Measurements from ENCODE around the gene MIEN1.
"Not testable (repeated sequence)": the region's sequence is repeated elsewhere in the genome, so short reads cannot be mapped to it uniquely, and the experiment has no call there.

Gene MIEN1

DNA sequence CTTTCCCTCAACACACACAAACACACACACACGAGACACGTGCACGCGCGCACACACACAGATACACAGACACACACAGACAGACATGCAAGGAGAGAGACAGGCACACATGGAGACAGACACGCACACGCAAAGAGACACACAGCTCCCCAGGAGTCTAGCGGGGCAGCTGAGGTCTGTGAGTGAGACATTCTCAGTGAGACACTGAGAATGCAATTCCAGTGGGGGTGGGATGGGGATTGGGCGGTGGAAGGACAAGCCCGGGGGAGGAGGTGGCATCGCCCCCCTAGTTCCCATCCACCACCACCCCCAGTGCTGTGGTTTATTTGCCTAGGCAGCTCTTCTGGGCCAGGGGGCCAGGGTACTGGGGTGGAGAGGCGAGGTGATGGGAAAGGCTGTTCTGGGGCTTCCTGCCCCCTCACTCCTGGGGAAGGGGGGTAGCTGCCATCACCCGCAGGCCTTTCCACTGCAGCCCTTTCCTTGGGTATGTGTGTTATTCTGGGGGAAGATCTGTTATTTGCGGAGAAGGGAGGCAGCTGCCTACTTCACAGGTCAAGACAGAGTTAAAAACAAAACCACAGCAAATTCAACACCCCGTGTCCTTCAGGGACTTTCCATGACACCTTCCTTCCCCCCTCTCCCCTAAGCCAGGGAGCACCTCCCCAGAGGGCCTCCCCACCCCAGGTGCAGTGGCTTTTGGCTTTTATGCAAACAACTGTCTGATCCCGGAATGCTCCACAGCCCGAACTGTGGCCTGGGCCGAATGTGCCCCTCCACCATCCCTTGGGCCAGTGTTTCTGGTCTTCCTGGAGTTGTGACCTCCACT is 25.4 kb upstream of the MIEN1 start:
- no peak for DNase-seq (ENCODE audit: low spot score)

DNA sequence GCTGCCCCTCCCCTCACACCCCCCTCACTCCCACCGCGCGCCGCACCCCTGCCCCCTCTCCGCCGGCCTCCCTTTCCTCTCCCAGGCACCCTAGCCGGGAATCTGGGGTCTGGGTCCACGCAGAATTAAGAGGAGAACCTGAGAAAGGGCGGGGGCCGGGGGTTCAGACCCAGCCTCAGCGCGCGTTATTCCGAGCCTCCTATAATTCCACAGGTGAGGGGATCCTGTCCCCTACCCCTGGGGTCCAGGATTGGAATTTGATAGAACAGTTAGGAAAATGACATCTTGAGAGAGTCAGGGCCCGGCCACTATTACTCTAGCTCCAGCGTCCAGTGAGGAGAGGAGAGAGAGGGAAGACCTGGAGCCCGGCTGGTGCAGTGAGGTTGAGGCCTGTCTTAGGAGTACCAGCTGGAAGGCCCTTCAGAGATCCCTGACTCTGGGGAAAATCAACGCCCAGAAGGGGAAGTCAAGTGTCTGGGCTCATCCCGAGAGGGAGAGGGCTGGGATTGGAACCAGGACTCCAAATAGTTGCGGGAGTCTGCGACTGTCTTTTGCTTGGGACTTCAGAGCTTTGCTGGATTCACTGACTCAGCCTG is 24.7 kb upstream of the MIEN1 start:
- no peak for DNase-seq (ENCODE audit: low spot score)

GRCh38 chr17:39754161-39754957 is 24.0 kb upstream of the MIEN1 start:
- DNase-seq (ENCODE audit: low spot score), result peak; percentile 91

DNA sequence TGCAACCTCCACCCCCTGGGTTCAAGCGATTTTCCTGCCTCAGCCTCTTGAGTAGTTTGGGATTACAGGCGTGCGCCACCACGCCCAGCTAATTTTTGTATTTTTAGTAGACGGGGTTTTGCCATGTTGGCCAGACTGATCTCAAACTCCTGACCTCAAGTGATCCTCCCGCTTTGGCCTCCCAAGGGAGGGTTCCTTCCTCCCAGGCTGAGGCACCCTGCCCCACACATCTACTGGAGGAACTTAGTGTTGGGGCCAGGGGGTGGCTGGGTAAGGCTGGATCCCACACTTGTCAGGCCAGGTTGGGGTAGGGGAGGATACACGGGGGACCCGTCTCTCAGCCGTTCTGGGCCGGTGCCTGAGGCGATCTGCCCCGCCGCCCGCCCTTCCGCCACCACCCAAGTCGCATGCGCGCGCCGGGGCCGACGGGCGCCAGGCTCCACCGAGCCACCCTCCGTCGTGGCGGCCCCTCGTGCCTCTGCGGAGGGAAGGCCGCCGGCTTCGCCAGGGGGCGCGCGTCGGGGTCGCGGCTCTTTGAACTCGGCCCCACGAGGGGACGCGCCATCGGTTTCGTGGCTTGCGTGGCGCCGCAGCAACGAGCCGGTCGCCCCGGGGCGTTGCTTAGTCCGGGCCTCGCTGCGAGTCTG is 23.3 kb upstream of the MIEN1 start:
- no peak for DNase-seq (ENCODE audit: low spot score)

DNA sequence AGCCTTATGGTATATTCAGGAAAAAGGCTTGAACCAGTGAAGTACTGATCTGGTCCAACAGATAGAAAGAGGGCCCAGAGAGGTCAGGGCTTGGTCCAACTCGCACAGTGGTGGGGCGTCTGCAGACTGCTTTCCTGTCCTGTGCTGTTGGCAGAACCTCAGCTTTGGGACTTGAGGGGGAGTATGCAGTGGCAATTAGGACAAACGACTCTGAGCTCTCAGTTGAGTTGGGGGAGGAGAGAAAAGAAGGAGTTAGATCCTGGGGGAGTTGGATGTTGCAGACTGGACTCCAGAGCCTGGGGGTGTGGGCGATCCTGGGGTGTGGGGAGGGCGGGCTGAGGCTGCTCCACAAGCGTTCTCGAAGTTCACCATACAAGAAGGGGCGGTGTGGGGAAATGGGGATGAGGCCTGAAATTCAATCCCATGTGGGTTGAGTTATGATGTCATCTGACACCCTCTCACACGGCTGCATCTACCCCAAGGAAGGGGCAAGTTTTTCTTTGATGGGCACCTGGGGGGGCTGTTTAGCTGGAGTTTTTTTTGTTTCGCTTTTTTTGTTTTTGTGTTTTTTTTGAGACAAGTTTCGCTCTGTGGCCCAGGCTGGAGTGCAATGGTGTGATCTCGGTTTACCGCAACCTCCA is 22.0 kb upstream of the MIEN1 start:
- DNase-seq (ENCODE audit: low spot score), result no peak

GRCh38 chr17:39751637-39752036 is 21.3 kb upstream of the MIEN1 start:
- DNase-seq (ENCODE audit: low spot score), result no peak

DNA sequence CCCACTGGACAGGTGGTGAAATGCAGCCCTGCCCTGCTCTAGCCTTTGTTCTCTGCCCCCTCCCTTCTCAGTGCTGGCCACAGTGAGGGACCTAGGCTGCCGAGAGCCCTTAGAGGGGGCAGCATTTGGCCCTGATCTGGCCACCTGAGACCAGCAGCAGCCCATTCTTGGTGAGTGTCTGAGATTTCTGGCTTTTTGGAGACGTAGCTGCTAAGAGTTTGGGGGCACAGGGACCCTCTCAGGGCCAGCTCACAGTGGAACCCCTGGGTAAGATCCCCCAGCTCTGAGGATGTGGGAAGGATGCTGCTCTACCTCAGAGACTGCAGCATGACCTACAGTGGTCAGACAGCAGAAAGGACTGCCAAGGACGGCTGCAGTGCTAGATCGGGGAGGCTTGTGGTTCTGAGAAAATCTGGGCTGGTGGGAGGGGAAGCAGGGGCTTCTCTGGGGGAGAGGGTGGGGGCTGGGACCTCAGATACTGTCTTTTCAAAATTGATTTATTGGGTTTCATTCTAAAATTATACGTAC is 20.7 kb upstream of the MIEN1 start:
- DNase-seq (ENCODE audit: low spot score), result no peak

DNA sequence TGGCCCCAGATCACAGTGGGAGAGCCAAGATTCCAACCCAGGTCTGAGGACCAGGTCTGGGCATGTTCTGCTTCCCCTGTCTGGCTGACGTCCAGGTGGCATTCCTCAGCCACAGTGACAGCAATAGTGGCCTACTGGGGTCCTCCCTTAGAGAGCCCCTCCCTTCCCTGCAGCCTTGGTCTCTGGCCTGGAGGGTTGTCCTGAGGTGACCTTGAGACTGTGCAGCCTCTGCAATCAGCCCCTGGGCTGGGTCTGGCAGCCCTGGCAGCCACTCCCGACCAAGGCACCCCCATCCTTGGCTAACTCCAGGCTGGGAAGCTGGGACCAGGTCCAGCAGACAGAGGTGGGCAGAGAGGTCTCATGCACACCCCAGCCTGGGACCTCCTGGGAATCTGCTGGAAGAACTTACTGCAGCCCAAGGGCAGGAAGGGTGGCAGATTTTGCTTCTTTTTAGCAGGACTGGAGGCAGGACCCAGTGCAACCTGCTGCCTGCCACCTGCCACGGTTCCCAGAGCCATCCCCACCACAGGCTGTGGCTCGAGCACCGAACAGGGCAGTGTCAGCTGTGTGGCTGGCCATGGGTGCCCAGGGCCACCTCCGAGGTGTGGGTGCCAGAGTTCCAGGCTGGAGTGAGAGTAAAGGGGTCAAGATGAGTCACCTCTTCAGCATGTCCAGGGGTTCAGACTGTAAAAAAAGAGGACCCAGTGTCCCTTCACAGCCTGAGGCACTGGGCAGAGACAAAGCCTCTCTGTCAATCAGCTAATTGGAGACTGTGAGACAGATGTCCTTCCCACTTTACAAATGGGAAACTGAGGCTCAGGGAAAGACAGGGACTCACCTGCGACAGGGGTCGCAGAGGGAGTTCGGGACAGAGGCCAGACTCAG is 20.0 kb upstream of the MIEN1 start:
- DNase-seq (ENCODE audit: low spot score), result no peak

DNA sequence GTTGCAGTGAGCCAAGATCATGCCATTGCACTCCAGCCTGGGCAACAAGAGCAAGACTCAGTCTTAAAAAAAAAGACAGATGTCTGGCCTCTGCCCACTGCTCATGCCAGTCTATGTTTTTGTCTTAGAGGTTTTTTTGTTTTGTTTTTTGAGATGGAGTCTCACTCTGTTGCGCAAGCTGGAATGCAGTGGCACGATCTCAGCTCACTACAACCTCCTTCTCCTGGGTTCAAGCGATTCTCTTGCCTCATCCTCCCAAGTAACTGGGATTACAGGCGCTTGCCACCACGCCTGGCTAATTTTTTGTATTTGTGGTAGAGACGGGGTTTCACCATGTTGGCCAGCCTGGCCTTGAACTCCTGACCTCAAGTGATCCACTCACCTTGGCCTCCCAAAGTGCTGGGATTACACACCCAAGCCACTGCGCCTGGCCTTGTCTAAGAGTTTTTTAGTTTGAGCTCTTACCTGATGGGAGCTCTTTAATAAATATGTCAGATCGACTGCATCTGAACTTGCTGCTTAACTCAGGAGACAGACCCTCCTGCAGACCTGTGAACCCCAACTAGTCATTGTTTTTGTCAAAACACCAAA is 18.2 kb upstream of the MIEN1 start:
- not testable (repeated sequence) for DNase-seq (ENCODE audit: low spot score)

DNA sequence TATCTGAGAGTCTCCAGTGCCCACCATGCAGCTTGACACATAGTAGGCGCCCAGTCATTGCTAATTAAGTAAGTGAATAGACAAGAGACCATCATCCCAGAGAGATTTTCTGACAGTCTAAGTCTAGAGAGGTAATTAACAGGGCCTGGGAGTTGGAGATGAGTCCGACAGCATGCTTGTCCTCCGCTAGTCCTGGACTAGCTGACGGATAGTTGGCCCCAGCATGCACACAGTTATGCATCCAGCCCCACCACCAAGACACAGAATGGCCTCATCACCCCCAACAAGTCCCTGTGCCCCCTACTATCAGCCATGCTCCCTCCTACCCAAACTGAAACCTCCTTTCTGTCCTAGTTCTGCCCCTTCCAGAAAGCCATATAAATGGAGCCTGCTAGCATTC is 17.4 kb upstream of the MIEN1 start:
- DNase-seq (ENCODE audit: low spot score), result no peak

DNA sequence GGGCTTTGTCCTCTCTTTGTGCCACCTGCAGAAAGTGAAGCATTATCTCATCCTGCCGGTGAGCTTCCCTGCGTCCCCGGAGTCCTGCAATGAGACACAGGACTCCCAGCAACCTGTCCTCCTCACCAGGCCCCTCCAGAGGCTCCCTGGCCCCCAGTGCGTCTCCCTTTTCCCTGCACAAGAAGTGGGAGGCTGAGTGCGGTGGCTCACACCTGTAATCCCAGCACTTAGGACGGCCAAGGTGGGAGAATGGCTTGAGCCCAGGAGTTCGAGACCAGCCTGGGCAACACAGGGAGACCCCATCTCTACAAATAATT is 15.8 kb upstream of the MIEN1 start:
- DNase-seq (ENCODE audit: low spot score), result no peak

- no peak for DNase-seq (ENCODE audit: low spot score)
Measured at GRCh38 chr17:39745335-39746144, 15.2 kb upstream of the MIEN1 start.

DNA sequence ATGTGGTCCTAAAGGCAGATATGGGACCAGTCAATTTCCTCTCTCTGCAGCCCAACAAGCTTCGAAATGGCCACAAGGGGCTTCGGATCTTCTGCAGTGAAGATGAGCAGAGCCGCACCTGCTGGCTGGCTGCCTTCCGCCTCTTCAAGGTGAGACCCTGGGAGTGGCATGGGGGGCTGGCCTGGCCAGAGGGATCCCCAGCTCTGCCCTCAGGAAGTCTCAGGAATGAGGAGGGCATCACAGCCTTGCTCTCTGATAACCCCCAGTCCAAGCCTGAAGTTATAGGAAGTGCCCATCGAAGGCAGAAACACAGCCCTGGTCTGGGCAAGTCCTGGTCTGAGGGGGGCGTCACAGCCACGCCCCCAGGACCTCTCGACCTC is 14.5 kb upstream of the MIEN1 start:
- DNase-seq (ENCODE audit: low spot score), result no peak

GRCh38 chr17:39744075-39744835 is 13.9 kb upstream of the MIEN1 start:
- DNase-seq (ENCODE audit: low spot score), result no peak

- no peak for DNase-seq (ENCODE audit: low spot score)
Measured at GRCh38 chr17:39742856-39743436, 12.6 kb upstream of the MIEN1 start.

GRCh38 chr17:39742126-39742855 is 12.0 kb upstream of the MIEN1 start:
- DNase-seq (ENCODE audit: low spot score), result no peak

DNA sequence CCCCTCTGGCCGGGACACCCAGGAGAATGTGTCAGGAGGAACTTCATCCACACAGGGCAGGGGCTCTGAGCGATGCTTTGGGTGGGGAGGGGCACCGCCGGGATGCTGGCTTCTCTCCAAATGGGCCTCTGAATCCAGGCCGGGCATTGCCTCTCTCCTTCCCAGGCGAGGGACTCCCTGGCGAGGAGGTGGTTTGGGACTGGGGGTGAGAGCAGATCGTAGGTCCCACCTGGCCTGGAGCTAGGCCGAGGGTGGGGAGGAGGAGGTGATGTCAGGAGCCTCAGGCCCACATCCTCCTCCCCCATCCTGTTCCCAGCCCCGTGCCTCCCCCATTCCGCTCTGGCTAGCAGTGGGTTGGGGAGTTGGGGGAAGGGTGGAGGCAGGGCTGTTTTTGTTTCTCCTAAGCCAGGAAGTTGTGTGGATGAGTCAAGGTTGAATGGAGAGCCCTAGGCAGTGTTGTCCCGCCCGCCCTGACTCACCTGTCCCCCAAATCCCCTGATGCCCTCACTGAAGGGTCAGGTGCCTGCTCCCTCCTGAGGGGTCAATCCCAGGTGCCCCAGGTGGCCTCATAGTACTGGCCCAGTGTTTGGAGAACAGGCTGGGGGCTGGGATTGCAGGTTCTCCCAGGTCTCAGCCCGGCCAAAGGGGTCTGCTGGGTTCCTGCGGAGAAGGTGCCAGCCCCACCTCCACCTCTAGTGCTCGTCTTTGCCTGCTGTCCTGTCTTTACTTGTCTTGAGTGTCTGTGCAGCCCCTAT is 10.2 kb upstream of the MIEN1 start:
- no peak for DNase-seq (ENCODE audit: low spot score)

Measured in left forelimb (tissue), 1 donor.